Skeletal muscle cell (primary cell): ENCODE data around the gene ZNF784.
A peak's percentile ranks its signal among the peaks of the same experiment; 100 is the strongest.

Source experiments
- DNase-seq: peaks from one replicate; pipeline ENCODE4 v3.0.0-alpha.2; 2010; ENCODE audit warnings: low read depth
- H3K4me3 ChIP-seq: 2 replicates; pipeline ENCODE4 v1.5.1; 2011; ENCODE audit warnings: low read depth, mild to moderate bottlenecking, control low read depth, low read length, moderate library complexity

ZNF784 gene

DNA sequence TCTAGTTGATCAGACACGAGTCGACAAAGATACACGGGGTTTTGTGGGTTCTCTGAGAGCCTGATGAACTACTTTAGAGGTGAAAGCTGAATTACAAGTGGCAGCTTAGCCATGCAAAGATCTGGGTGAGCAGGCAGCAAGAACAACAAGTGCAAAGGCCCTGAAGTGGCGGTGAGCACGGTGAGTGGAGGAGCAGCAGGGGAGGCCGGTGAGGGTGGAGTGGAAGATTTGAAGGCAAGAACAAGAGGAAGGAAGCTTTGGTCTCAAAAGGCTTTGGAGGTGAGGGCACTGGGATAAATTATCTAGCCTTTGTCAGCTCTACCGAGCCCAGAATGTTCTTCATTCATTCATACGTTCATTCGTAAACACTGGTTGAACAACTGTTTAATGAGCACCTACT is 17.5 kb downstream of the ZNF784 start:
- peak overlapping the region; percentile 95 for H3K4me3 ChIP-seq
- no peak for DNase-seq

DNA sequence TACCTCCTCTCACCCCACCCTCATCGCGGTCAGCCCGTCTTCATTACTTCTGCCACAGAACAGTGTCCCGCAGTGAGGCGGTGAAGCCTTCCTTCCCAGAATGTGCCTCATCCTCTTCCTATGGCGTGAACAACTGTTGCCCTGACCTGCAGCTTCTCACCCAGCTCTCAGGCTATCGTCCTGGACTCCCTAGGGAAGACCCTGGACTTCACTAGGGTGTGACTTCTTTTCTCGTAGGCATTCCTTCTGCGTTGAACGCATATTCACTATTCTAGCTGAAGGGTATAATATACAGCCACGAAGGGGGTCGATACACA is 17.9 kb downstream of the ZNF784 start:
- DNase-seq = no peak
- H3K4me3 ChIP-seq = peak overlapping the region; percentile 95

DNA sequence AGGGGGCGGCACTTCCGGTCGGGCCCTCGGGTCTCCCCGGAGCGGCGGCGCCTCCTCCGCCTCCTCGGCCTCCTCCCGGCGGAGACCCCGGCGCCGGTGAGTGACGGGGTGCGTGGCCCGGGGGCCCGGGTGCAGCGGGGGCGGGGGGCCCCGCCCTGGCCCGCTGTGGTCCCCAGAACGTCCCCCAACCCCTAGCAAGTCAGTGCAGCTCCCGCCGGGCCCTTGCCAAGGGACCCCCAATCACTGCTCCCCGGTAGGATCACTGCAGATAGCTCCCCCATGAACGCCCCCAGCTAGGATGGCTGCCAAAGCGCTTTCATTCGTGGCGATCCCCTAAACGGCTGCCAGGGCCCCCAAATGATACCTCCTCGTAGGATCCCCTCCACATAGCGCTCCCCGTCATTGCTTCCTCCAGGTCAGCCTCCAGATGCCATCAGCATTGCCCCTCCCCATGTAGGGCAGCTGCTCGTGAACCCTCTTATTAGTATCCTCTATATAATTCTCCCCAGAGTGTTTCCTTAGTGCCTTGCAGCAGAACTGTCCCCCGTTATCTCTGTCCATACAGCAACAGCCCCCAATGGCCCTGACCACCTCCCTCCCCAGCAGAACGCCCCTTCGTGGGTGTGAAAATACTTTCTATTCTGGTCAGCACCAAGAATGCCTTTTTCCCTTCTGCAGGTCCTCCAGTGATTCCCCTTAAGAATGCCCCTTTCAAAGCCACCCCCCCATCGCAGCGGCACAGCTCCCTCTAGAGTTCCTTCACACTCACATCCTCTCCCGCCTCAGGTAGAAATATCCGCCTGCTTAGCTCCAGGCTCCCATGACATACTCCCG is 18.5 kb downstream of the ZNF784 start, which contains the start of gene ZNF865:
ZNF865 (plus strand) TSS at position 11 of the 834 bp plus-strand sequence. CDS start 7,972 bp downstream, outside the sequence.
- peak within 1 kb of the TSS; percentile 95 for H3K4me3 ChIP-seq
- peak; percentile 61 for DNase-seq

DNA sequence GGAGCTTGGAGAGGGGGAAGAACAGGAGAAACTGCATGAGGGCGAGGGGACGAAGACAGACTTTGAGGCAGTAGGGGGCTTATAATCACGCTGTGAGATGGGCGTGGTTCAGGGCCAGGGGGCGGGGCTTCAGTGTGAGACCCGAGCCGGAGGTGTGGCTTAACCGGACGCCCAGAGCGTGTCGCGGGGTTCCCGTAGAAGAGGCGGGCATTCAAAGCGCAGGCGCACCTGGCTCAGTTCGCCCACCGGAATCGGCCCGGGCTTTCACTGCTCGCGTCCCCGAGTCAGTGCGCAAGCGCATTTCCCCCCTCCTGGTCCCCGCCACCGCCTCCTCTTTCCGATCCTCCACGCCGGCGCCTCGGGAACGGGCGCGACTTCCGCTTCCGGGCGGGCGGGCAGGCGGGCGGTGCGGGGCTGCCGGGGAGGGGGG is 19.1 kb downstream of the ZNF784 start:
- peak overlapping the region; percentile 95 for H3K4me3 ChIP-seq
- DNase-seq = peak; percentile 88

DNA sequence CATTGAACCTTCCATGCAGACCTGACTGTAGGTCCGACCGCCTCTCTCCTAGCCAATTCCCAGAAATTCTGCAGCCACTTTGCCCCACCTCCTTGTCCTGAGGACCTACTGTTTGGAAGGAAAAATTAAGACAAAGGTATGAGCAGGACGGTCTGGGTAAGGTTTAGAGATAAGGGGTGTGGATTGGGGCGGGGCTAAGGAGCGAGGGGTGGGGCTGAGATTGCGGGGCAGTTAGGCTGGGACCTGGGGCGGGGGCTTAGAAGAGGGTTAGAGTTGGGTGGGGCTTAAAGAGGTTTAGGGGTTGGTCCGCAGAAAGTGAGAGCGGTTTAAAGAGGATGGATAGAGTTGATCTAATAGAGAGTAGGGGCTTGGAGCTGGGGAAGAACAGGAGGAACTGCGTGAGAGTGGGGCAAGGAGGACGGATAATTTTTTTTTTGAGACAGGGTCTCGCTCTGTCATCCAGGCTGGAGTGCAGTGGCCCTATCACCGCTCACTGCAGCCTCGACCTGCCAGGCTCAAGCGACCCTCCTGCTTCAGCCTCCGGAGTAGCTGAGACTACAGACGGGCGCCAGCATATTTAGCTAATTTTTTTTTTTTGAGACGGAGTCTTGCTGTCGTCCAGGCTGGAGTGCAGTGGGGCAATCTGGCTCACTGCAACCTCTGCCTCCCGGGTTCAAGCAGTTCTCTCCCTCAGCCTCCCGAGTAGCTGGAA is 20.6 kb downstream of the ZNF784 start:
- H3K4me3 ChIP-seq = no peak overlapping the region
- DNase-seq = no peak

DNA sequence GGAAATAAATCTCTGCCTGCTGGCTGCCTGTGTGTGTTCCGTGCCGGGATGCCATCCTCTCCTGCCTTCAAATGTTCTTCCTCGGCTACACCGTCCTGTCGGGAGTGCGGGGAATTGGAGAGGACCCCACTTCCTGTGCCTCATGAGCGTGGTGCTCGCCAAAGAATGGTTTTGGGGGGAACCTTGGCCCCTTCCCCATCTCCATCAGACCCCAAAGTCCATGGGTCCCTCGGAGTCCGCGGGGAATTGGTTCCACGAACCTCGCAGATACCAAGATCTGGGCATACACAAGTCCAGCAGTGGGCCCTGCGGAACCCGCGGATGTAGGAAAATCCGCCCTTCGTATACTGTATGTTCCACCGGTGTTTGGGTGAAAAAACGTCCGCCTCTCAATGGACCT is 21.3 kb downstream of the ZNF784 start:
- no peak overlapping the region for H3K4me3 ChIP-seq
- DNase-seq = no peak

DNA sequence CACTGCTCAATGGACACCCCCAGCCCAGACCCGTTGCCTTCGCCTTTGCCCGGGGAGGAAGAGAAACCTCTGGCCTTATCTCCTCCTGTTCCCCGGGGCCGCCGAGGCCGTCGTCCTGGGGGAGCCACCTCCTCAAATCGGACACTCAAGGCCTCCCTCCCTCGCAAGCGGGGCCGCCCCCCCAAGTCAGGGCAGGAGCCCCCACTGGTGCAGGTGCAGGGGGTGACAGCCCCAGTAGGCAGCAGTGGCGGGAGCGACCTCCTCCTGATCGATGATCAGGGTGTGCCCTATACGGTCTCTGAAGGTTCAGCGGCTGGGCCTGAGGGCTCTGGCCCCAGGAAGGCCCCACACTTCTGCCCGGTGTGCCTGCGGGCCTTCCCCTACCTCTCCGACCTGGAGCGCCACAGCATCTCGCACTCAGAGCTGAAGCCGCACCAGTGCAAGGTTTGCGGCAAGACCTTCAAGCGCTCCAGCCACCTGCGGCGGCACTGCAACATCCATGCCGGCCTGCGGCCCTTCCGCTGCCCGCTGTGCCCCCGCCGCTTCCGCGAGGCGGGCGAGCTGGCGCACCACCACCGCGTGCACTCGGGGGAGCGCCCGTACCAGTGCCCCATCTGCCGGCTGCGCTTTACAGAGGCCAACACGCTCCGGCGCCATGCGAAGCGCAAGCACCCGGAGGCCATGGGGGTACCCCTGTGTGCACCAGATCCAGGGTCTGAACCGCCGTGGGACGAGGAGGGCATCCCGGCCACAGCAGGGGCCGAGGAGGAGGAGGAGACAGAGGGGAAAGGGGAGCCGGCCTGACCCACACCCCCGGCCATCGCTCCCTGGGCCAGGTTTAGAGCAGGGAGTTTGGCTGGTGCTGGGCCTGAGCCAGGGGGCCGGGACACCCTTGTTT is 22.0 kb downstream of the ZNF784 start:
- DNase-seq = no peak
- H3K4me3 ChIP-seq = no peak overlapping the region

DNA sequence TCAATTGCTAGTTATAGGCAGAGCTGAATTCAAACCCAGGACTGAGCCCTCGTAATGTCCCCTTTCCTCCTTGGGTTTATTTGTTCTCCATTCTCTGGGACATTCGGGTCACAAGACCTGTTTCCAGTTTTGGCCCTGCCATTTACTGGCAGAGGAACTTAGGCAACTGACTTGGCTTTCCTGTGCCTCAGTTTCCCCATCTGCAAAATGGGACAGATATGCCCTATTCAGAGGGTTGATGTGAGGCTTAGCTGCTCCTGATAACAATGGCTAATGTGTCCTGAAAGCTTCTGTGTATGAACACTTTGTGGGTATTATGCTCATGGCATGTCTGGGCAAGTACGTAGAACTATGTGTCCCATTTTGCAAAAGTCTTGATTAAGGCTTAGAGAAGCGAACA is 23.3 kb downstream of the ZNF784 start:
- peak overlapping the region; percentile 82 for H3K4me3 ChIP-seq
- DNase-seq = no peak

DNA sequence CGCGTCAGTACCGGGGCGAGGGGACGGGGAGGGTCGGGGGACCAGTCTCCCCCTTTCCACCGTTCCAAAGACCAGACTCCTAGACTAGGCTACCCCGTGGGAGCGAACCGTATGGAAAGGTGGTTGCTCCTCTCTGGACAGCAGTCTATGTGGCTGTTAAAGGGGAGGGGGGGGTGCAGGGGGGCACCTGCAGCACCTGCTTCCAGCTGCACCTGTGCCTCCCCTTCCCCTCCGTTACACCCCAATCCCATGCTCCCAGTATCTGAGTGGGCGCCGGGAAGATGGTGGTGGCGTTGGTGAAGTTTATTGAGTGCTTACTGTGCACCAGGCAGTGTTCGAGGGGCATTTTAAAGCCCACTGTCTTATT is 23.7 kb downstream of the ZNF784 start:
- peak overlapping the region; percentile 82 for H3K4me3 ChIP-seq
- DNase-seq = no peak

DNA sequence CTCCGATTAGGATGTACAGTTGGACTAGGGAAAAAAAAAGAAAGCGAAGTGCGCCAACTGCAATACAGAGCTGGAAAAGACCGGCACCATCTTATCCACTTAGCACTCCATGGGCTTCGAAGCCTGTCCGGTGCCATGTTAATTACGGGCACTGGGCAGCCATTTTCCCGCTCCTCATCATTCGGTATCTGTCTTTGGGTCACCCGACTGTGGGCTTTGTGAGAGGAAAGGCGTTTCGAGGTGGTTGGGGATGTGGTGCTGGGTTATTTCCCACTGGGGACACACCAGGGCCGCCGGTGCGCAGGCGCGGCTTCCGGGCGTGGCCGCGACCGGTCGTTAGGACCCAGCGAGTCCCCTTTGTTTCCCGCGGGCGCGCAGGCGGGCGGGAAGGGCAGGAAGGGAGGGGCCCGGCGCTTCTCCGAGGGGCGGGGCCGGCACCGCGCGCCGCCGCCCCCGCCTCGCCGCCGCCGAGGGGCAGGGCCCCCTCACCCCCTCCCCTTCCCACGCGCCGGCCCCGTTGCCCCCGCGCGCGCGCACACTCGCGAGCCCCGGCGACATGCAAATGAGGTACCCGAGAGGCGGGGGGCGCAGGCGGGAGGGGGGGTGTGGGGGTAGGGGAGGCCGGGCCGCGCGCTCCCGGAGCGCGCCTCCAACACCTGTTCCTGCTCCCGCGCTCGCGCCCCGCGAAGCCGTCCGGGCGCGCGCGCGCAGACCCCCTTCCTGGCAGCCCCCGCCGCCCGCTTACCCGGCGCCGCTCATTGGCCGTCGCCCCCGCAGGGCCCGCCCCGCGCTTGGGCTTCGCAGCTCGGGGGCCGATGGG is 24.3 kb downstream of the ZNF784 start, which contains the start of gene ZNF524:
ZNF524 (plus strand) TSS at position 447 of the 820 bp plus-strand sequence. CDS start 1,825 bp downstream, outside the sequence.
- peak within 1 kb of the TSS; percentile 82 for H3K4me3 ChIP-seq
- peak; percentile 53 for DNase-seq

DNA sequence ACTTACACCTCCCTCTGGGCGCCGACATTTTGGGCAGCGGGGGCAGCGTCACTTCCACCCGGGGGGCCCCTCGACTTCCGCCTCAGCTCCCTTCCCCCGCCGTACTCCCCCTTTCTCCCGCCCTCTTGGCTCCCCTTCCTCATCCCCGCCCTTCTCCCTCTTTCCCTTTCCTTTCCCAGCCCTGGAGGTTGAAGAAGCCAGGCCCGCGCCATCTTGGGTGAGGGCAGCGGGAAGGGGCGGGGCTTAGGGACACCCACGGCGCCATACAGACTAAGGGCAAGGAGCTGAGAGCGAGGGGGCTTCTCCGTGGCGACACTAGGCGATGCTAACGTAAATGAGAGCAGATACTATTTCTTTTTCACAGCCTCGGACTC is 24.9 kb downstream of the ZNF784 start, which contains the start of gene FIZ1:
FIZ1 (minus strand) TSS at position 50 of the 374 bp plus-strand sequence. CDS start 1,652 bp downstream, outside the sequence.
- H3K4me3 ChIP-seq = peak within 1 kb of the TSS; percentile 82
- peak; percentile 97 for DNase-seq

DNA sequence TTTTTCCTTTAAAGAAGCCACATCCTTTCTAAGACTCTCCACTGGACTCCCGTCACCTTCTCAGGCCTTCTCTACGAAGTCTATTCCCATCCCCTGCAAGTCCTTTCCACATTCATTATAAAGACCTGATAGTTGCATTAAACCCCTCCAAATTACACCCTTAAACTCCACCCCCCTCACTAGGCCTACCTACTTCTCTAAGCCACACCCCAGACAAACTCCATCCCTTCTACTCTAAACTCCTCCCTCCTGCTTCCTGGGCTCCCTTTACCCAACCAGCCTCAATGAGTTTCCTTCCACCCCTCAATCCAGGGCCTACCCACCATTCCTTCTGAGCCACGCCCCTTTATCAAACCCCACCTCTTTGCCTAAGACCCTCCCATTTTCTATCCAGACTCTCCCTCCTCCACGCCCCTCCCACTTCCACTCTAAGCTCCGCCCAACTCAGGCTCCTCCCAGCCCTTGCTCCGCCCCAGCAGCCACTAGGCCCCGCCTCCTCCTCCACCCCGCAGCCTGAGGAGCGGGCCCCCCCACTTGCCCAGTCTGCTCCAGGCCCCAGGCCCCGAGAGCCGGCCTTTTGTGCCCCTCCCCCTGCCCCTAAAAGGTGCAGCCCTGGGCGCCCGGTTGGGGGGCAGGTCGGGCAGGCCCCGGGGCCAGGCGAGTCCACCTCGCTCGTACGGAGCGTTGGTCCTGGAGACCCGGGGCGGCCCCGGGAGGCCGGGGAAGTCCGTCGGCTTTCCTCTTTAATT is 25.5 kb downstream of the ZNF784 start:
- H3K4me3 ChIP-seq = peak overlapping the region; percentile 82
- DNase-seq = peak; percentile 79

DNA sequence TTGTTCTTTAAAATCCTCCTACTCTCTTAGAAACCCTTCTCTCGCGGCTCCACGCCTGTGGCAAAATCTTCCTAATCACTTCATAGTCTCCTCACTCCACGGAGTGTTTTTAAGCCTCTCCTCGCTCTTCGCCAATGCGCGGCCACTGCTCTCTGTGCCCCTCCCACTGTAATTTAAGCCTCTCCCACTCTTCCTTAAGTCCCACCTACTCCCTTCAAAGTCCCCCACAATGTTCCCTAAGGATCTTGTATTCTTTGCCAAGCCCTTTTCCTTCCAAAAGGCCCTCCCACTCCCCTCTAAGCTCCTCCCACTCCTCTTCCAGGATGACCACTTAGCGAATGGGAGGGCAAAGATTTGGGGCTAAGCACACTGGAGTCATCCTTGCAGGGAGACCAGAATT is 26.3 kb downstream of the ZNF784 start:
- no peak for DNase-seq
- H3K4me3 ChIP-seq = no peak overlapping the region

DNA sequence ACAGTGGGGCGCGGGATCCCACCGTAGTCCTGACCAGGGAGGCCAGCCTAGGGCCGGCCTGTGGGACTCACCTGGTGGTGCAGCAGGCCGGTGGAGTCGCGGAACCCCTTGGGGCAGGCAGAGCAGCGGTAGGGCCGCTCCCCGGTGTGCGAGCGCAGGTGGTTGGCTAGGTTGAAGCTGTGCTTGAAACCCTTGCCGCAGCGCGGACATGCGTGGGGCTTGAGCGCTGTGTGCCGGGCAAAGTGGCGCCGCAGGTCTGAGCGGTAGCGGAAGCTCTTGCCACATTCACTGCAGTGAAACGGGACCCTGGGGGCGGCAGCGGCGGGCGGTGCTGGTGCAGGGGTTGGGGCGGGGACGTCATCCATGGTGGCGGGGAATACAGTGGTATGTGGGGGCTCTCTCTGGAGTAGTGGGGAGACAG is 26.9 kb downstream of the ZNF784 start:
- H3K4me3 ChIP-seq = no peak overlapping the region
- DNase-seq = no peak

DNA sequence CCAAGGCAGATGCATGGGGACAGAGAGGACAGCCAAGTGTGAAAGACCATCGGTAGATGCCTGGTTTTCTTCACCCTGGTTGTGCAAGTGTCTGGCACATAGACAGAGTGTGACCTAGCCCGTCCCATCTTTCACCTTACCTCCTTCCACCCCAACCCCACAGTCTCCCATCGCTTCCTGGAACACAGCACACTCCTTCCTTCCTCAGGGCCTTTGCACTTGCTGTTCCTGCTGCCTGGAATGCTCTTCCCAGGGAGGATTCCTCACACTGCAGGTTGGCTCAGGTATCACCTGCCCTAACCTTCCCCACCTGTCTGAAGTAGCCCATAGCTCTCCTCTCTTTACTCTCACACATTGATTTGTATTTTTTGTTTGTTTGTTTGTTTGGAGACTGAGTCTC is 28.1 kb downstream of the ZNF784 start:
- no peak overlapping the region for H3K4me3 ChIP-seq

DNA sequence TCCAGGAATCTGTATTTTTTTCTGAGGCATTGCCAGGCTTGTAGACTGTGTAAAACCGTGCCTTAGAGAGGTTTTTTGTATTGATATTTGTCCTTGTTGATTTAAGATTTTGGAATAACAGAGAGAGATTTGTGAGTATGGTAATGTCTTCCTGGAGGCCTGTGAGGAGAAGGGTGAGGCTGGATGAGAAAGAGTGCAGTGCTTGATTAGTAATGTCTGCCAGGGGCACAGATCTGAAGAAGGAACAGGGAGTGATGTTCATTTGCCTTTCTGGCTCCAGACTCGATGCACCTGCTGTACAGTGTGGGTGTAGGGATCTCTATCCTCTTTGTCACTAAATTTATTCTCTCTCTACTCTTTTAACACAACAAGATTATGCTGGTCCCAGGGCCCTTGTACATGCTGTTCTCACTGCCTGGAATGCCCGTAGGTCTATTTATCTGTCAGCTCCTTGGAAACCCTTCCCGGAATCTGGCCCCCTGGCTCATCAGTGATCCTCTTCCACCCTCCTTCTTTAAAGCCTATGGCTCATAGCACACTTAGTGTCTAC is 29.3 kb downstream of the ZNF784 start:
- no peak overlapping the region for H3K4me3 ChIP-seq
- DNase-seq = no peak

More for the DNA sequence above, 28.1 kb downstream of the ZNF784 start:
- DNase-seq = no peak

DNA sequence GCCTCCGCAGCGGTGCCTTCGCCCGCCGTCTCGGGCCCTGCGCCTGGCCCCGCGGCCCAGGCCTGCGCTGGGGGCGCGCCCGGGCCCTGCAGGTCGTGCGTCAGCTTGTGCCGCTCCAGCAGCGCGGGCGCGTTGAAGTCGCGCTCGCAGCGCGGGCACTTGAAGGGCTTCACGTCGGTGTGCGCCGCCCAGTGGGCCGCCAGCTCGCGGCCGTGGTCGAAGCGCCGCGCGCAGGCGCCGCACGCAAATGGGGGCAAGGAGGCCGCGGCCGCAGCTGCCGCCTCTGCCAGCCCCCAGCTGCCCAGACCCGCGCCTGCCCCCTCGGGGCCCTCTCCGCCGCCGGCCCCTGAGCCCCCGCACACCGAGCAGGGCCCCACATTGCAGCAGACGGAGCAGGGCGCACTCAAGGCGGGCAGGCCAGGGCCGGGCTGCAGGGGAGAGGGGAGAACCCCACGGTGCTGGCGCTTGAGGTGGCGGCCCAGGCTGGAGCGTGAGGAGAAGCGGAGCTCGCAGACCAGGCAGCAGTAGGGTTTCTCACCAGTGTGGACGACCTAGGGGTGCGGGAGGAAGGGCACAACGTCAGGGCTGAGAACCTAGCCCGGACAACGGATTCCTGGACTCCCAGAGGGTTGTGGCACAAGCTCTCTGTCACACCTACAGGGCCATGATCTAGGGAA is 31.1 kb downstream of the ZNF784 start:
- H3K4me3 ChIP-seq = no peak overlapping the region
- DNase-seq = no peak
